Mesenchymal stem cell (in vitro differentiated cells and primary cell): ENCODE measurements around the gene HTT.

ENCODE experiments used
- DNase-seq: peaks from one replicate; pipeline ENCODE4 v3.0.0-alpha.2; 2013
- H2AFZ ChIP-seq: one replicate; pipeline ENCODE4 v1.6.1; 2013; ENCODE audit warnings: low read depth, mild to moderate bottlenecking, control low read depth, inconsistent platforms, low read length, moderate library complexity
- H2AK5ac ChIP-seq: 2 replicates; pipeline ENCODE4 v1.6.1; 2013; ENCODE audit warnings: low read length, moderate library complexity, mild to moderate bottlenecking, inconsistent platforms; ENCODE audit not compliant: severe bottlenecking
- H2BK120ac ChIP-seq: one replicate; pipeline ENCODE4 v1.6.1; 2013; ENCODE audit warnings: low read depth, mild to moderate bottlenecking, inconsistent platforms, low read length, moderate library complexity
- H2BK12ac ChIP-seq, 2 experiments: one replicate each; pipeline ENCODE4 v1.6.1; 2013; ENCODE audit warnings: inconsistent platforms in 2 of 2, low read length in 2 of 2, mild to moderate bottlenecking in 2 of 2, moderate library complexity in 2 of 2, control low read depth in 1 of 2
- H2BK15ac ChIP-seq: one replicate; pipeline ENCODE4 v1.6.1; 2013; ENCODE audit warnings: mild to moderate bottlenecking, low read depth, inconsistent platforms; ENCODE audit not compliant: poor library complexity, severe bottlenecking
- H2BK5ac ChIP-seq: 2 replicates; pipeline ENCODE4 v1.6.1; 2013; ENCODE audit warnings: low read depth, mild to moderate bottlenecking, low read length, control low read depth, inconsistent platforms; ENCODE audit not compliant: poor library complexity, severe bottlenecking
- H3K14ac ChIP-seq, 2 experiments: one replicate each; pipeline ENCODE4 v1.6.1; 2013; ENCODE audit warnings: inconsistent platforms in 2 of 2, low read length in 2 of 2, control low read depth in 1 of 2, mild to moderate bottlenecking in 1 of 2, moderate library complexity in 1 of 2
- H3K18ac ChIP-seq, 2 experiments: one replicate each; pipeline ENCODE4 v1.6.1; 2013; ENCODE audit warnings: inconsistent platforms in 2 of 2, low read length in 2 of 2, control low read depth in 1 of 2, low read depth in 1 of 2, mild to moderate bottlenecking in 1 of 2
- H3K23ac ChIP-seq, 2 experiments: one replicate each; pipeline ENCODE4 v1.6.1; 2013; ENCODE audit warnings: inconsistent platforms in 2 of 2, low read length in 2 of 2, mild to moderate bottlenecking in 2 of 2, moderate library complexity in 2 of 2, control low read depth in 1 of 2
- H3K27ac ChIP-seq: 2 replicates; pipeline ENCODE4 v1.5.1; 2013; ENCODE audit warnings: mild to moderate bottlenecking, moderate library complexity, low read length, control low read depth, inconsistent platforms; ENCODE audit not compliant: poor library complexity, severe bottlenecking
- H3K27me3 ChIP-seq, 2 experiments: 2 replicates each; pipeline versions ENCODE4 v1.6.1 to v1.7.0; 2013; ENCODE audit warnings: low read length in 2 of 2, mild to moderate bottlenecking in 2 of 2, moderate library complexity in 2 of 2, control low read depth in 1 of 2, inconsistent platforms in 1 of 2; ENCODE audit not compliant: control insufficient read depth in 1 of 2, insufficient read depth in 1 of 2
- H3K36me3 ChIP-seq, 2 experiments: 2 replicates each; pipeline versions ENCODE4 v1.6.1 to v1.7.0; 2013; ENCODE audit warnings: low read length in 2 of 2, control low read depth in 1 of 2, inconsistent platforms in 1 of 2, low read depth in 1 of 2, mild to moderate bottlenecking in 1 of 2; ENCODE audit not compliant: insufficient read depth in 2 of 2, control insufficient read depth in 1 of 2
- H3K4ac ChIP-seq, 2 experiments: one replicate each; pipeline ENCODE4 v1.6.1; 2013; ENCODE audit warnings: inconsistent platforms in 2 of 2, low read length in 2 of 2, mild to moderate bottlenecking in 2 of 2, moderate library complexity in 2 of 2, control low read depth in 1 of 2, low read depth in 1 of 2
- H3K4me1 ChIP-seq: 2 replicates; pipeline ENCODE4 v1.6.1; 2013; ENCODE audit warnings: low read depth, low read length, control low read depth; ENCODE audit not compliant: control insufficient read depth, insufficient read depth
- H3K4me2 ChIP-seq: 2 replicates; pipeline ENCODE4 v1.6.1; 2013; ENCODE audit warnings: low read length, mild to moderate bottlenecking, inconsistent platforms; ENCODE audit not compliant: poor library complexity, severe bottlenecking
- H3K4me3 ChIP-seq, 2 experiments: 2 replicates each; pipeline versions ENCODE4 v1.5.1 to v1.7.0; 2013; ENCODE audit warnings: low read length in 2 of 2, mild to moderate bottlenecking in 2 of 2, control low read depth in 1 of 2, low read depth in 1 of 2; ENCODE audit not compliant: insufficient read depth in 1 of 2
- H3K79me1 ChIP-seq: replicated peaks from 2 replicates; pipeline ENCODE4 v1.6.1; 2013; ENCODE audit warnings: mild to moderate bottlenecking, control low read depth, low read length, inconsistent platforms; ENCODE audit not compliant: poor library complexity, severe bottlenecking
- H3K9ac ChIP-seq: 2 replicates; pipeline ENCODE4 v1.7.0; 2013; ENCODE audit warnings: mild to moderate bottlenecking, low read length, moderate library complexity
- H3K9me3 ChIP-seq: 2 replicates; pipeline ENCODE4 v1.7.0; 2013; ENCODE audit warnings: mild to moderate bottlenecking, low read length; ENCODE audit not compliant: control insufficient read depth
- H4K8ac ChIP-seq: one replicate; pipeline ENCODE4 v1.6.1; 2013; ENCODE audit warnings: inconsistent platforms, mild to moderate bottlenecking, low read length, moderate library complexity
- H4K91ac ChIP-seq: one replicate; pipeline ENCODE4 v1.6.1; 2013; ENCODE audit warnings: mild to moderate bottlenecking, low read length, inconsistent platforms
- WGBS: methylation state at CpG from one replicate; pipeline ENCODE4 v1.1.7; 2013; ENCODE audit warnings: mixed read lengths; 5-methylcytosine and 5-hydroxymethylcytosine counted together

HTT gene

GRCh38 chr4:3290476-3290875 lies 216.0 kb downstream of the HTT start:
- Histone ChIP-seq H3K14ac (no peak overlapping the region), H3K4me2 (no peak overlapping the region), H3K23ac (peak overlapping the region in 1 of 2 experiments; percentile 2), H3K4ac (no peak overlapping the region), H4K91ac (no peak overlapping the region), H2BK120ac (no peak overlapping the region), H2AK5ac (no peak overlapping the region), H3K9ac (no peak overlapping the region), H3K4me3 (no peak overlapping the region), H2BK15ac (no peak overlapping the region), H3K4me1 (peaks cover 25% of the 10 kb centered on the region), H3K27me3 (peaks cover 6 to 36% of the 10 kb centered on the region in 2 experiments), H2BK12ac (no peak overlapping the region), H4K8ac (no peak overlapping the region), H2BK5ac (no peak overlapping the region), H3K36me3 (peaks cover 0 to 7% of the 10 kb centered on the region in 2 experiments), H3K79me1 (peaks cover 16% of the 10 kb centered on the region), H3K9me3 (no peaks in the 10 kb centered on the region), H3K27ac (no peak overlapping the region), H3K18ac (no peak overlapping the region), H2AFZ (no peak overlapping the region)
- no peak for DNase-seq
- WGBS: 94% methylated on average over 11 of the region's 11 CpGs

- WGBS: 91% methylated on average over 7 of the region's 9 CpGs
- H2BK12ac ChIP-seq: no peak overlapping the region
These were observed 216.4 kb downstream of the HTT start for GRCh38 chr4:3290889-3291321.

DNA sequence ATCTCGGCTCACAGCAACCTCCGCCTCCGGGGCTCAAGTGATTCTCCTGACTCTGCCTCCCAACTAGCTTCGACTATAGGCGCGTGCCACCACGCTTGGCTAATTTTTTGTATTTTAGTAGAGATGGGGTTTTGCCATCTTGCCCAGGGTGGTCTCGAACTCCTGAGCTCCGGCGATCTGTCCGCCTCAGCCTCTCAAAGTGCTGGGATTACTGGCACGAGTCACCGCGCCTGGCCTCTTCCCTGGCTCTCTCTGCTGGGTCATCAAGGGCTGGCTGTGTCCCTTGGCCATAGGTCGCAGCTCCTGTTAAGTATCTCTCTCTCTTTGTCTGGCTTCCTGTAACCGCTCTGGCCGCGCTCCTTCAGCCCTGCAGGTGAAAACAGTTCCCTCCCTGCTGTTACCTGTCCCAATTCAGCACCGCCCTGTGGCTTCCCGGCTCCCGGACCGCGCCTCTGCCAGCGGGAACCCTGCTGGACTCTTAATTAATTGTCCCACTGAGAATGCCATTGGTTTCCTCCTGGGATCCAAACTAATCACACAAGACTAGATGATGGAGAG lies 217.0 kb downstream of the HTT start:
- Histone ChIP-seq H3K18ac (peak overlapping the region in 1 of 2 experiments; percentile 58), H4K91ac (no peak overlapping the region), H3K4me1 (peaks cover 23% of the 10 kb centered on the region), H3K79me1 (peaks cover 23% of the 10 kb centered on the region), H2BK5ac (no peak overlapping the region), H3K4me3 (peak overlapping the region; percentile 80 to 83), H3K14ac (no peak overlapping the region), H2BK120ac (peak overlapping the region; percentile 71), H3K4me2 (peak overlapping the region; percentile 85), H3K9me3 (no peaks in the 10 kb centered on the region), H2BK12ac (peak overlapping the region in 1 of 2 experiments; percentile 66), H3K23ac (peak overlapping the region in 1 of 2 experiments; percentile 60), H3K27me3 (peaks cover 0 to 28% of the 10 kb centered on the region in 2 experiments), H2AK5ac (no peak overlapping the region), H2BK15ac (no peak overlapping the region), H3K4ac (peak overlapping the region in 1 of 2 experiments; percentile 40), H2AFZ (peak overlapping the region; percentile 65), H3K27ac (peak overlapping the region; percentile 38), H3K36me3 (peaks cover 0 to 7% of the 10 kb centered on the region in 2 experiments), H3K9ac (peak overlapping the region; percentile 85), H4K8ac (no peak overlapping the region)
- whole genome bisulfite sequencing: 42% methylated on average over 24 of the region's 24 CpGs
- DNase-seq: no peak

More at GRCh38 chr4:3290889-3291321, 216.4 kb downstream of the HTT start:
- Histone ChIP-seq H2BK15ac (no peak overlapping the region), H3K4me3 (no peak overlapping the region), H3K79me1 (peaks cover 18% of the 10 kb centered on the region), H3K9me3 (no peaks in the 10 kb centered on the region), H3K9ac (no peak overlapping the region), H3K27me3 (peaks cover 3 to 33% of the 10 kb centered on the region in 2 experiments), H3K27ac (no peak overlapping the region), H3K4ac (no peak overlapping the region), H4K91ac (no peak overlapping the region), H2BK5ac (no peak overlapping the region), H3K14ac (no peak overlapping the region), H3K18ac (no peak overlapping the region), H3K36me3 (peaks cover 0 to 7% of the 10 kb centered on the region in 2 experiments), H3K4me2 (no peak overlapping the region), H2BK120ac (no peak overlapping the region), H3K23ac (peak overlapping the region in 1 of 2 experiments; percentile 2), H3K4me1 (peaks cover 25% of the 10 kb centered on the region), H4K8ac (no peak overlapping the region), H2AFZ (no peak overlapping the region), H2AK5ac (no peak overlapping the region)
- no peak for DNase-seq

DNA sequence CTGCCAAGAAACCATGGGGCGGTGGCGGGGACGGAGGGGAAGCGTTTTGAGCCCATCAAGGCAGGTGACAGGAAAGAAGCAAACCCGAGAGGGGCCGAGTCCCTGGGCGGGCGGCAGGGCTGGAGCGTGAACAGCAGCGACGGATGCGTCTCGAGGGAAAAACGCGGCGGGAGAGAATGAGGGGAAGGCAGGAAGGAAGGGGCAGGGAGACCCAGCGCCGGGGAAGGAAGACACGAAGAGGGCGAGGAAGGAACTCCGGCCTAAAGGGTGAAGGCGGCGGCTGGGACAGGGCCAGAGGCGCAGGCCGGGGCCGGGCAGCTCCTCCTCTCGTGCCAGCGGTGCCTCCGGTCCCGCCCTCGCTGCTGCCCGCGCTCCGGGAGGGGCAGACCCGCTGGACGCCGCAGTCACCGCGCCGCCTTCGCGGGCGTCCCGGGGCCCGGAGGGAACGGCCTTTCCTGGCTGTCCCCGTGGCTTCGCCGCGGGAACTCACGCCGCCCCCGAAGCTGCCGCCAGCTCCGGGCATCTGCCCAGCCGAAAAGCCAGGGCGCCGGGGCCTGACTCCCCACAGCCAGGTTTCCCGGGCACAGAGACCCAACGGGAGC lies 217.6 kb downstream of the HTT start:
- H2AK5ac ChIP-seq: no peak overlapping the region
- H3K4me1 ChIP-seq: peaks cover 24% of the 10 kb centered on the region
- WGBS: under 1% methylated on average over 58 of the region's 60 CpGs

More for the DNA sequence above, 217.6 kb downstream of the HTT start:
- Histone ChIP-seq H4K8ac (peak overlapping the region; percentile 46), H2BK15ac (peak overlapping the region; percentile 35), H3K36me3 (peaks cover 0 to 10% of the 10 kb centered on the region in 2 experiments), H3K18ac (peak overlapping the region; percentile 58 to 88), H4K91ac (no peak overlapping the region), H3K27ac (peak overlapping the region; percentile 38), H3K9ac (peak overlapping the region; percentile 85), H2BK12ac (peak overlapping the region in 1 of 2 experiments; percentile 46), H3K4ac (peak overlapping the region; percentile 47), H3K27me3 (peaks cover 0 to 23% of the 10 kb centered on the region in 2 experiments), H3K14ac (peak overlapping the region in 1 of 2 experiments; percentile 58), H3K4me3 (peak overlapping the region; percentile 80 to 83), H2BK120ac (peak overlapping the region; percentile 71), H3K23ac (no peak overlapping the region), H3K9me3 (no peaks in the 10 kb centered on the region), H3K79me1 (peaks cover 29% of the 10 kb centered on the region), H3K4me2 (peak overlapping the region; percentile 85), H2AFZ (peak overlapping the region; percentile 65), H2BK5ac (peak overlapping the region; percentile 59)
- DNase-seq: peak; percentile 62
